HL-60 (cell line): ENCODE data around the gene IFI30.
A peak's percentile ranks its signal among the peaks of the same experiment; 100 is the strongest.

Experiments used
- DNase-seq, 2 experiments: peaks; one replicate each; pipeline ENCODE4 v3.0.0-alpha.2; 2010 to 2020; ENCODE audit warnings: low read depth in 1 of 2, low spot score in 1 of 2
- H3K27ac ChIP-seq: fragments of 250-450 bp; sonication (Bioruptor Pico); replicated peaks from 2 replicates; pipeline ENCODE4 v1.5.1; 2020; ENCODE audit warnings: mild to moderate bottlenecking, moderate library complexity
- H3K27me3 ChIP-seq: fragments of 250-450 bp; sonication (Bioruptor Pico); 2 replicates; pipeline ENCODE4 v1.5.1; 2021; ENCODE audit warnings: mild to moderate bottlenecking, moderate library complexity; ENCODE audit not compliant: insufficient read depth, poor library complexity, severe bottlenecking
- H3K4me3 ChIP-seq: replicated peaks from 2 replicates; pipeline ENCODE4 v1.5.1; 2011; ENCODE audit warnings: mild to moderate bottlenecking, control low read depth, low read length; ENCODE audit not compliant: insufficient read depth
- CTCF ChIP-seq: IDR thresholded peaks from one replicate; pipeline ENCODE4 v1.5.1; 2011; ENCODE audit warnings: low read length, control low read depth, inconsistent platforms; ENCODE audit not compliant: insufficient read depth
- GABPA ChIP-seq: IDR thresholded peaks from 2 replicates; pipeline ENCODE4 v1.6.1; 2012; ENCODE audit warnings: low read depth
- POLR2AphosphoS5 ChIP-seq: IDR thresholded peaks from 2 replicates; pipeline ENCODE4 v1.6.1; 2012; ENCODE audit warnings: low read depth
- SPI1 ChIP-seq: IDR thresholded peaks from 2 replicates; pipeline ENCODE4 v1.6.1; 2012; ENCODE audit warnings: low read depth, mild to moderate bottlenecking, borderline replicate concordance
- TF ChIP-seq, protein P1 (sequence below): IDR thresholded peaks from 2 replicates; pipeline ENCODE4 v1.6.1; 2012; ENCODE audit warnings: low read depth; ENCODE audit not compliant: insufficient replicate concordance

Gene IFI30

GRCh38 chr19:18174983-18175382 lies 1.4 kb downstream of the IFI30 start:
- H3K27me3 ChIP-seq = no peaks in the 10 kb centered on the region
- no peak for DNase-seq
- peak overlapping the region; percentile 78 for H3K4me3 ChIP-seq
- no peak overlapping the region for H3K27ac ChIP-seq
- no peak for TF ChIP-seq GABPA
- TF ChIP-seq POLR2AphosphoS5 = no peak
- no peak for TF ChIP-seq CTCF
- no peak for TF ChIP-seq SPI1
- TF ChIP-seq, protein P1, sequence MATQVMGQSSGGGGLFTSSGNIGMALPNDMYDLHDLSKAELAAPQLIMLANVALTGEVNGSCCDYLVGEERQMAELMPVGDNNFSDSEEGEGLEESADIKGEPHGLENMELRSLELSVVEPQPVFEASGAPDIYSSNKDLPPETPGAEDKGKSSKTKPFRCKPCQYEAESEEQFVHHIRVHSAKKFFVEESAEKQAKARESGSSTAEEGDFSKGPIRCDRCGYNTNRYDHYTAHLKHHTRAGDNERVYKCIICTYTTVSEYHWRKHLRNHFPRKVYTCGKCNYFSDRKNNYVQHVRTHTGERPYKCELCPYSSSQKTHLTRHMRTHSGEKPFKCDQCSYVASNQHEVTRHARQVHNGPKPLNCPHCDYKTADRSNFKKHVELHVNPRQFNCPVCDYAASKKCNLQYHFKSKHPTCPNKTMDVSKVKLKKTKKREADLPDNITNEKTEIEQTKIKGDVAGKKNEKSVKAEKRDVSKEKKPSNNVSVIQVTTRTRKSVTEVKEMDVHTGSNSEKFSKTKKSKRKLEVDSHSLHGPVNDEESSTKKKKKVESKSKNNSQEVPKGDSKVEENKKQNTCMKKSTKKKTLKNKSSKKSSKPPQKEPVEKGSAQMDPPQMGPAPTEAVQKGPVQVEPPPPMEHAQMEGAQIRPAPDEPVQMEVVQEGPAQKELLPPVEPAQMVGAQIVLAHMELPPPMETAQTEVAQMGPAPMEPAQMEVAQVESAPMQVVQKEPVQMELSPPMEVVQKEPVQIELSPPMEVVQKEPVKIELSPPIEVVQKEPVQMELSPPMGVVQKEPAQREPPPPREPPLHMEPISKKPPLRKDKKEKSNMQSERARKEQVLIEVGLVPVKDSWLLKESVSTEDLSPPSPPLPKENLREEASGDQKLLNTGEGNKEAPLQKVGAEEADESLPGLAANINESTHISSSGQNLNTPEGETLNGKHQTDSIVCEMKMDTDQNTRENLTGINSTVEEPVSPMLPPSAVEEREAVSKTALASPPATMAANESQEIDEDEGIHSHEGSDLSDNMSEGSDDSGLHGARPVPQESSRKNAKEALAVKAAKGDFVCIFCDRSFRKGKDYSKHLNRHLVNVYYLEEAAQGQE = no peak

- Histone ChIP-seq H3K4me3 (no peak overlapping the region), H3K27me3 (no peaks in the 10 kb centered on the region), H3K27ac (no peak overlapping the region)
- TF ChIP-seq GABPA (no peak), CTCF (no peak), POLR2AphosphoS5 (no peak), SPI1 (no peak)
- TF ChIP-seq, protein P1 = no peak
- DNase-seq = no peak
Observed at GRCh38 chr19:18176367-18177310, 3.0 kb downstream of the IFI30 start.

DNA sequence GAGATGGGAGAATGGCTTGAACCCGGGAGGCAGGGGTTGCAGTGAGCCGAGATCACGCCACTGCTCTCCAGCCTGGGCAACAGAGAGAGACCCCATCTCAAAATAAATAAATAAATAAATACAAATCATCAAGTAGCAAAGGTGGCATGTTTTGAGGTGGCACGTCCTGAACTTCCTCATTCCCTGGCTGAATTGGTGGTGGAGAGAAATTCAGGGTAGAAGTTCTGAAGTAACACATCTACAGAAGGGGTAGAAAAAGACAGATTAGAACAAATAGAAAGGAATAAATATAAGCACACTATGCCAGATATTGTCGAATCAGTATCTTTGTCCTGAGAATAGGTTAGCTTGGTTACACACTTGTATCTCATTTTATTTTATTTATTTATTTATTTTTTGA lies 6.3 kb downstream of the IFI30 start:
- TF ChIP-seq GABPA (no peak), POLR2AphosphoS5 (no peak), SPI1 (no peak), CTCF (no peak)
- TF ChIP-seq, protein P1 = no peak
- DNase-seq = peak in 1 of 2 experiments; percentile 49
- Histone ChIP-seq H3K4me3 (no peak overlapping the region), H3K27me3 (no peaks in the 10 kb centered on the region), H3K27ac (peak overlapping the region; percentile 81)
